HG03558 (cell line): Measurements from ENCODE around the gene HSD11B1.

Source experiments
- ATAC-seq: cut with Tn5 transposase; IDR thresholded peaks from one replicate; pipeline ENCODE4 v1.9.1; 2021; ENCODE audit warnings: moderate number of reproducible peaks; ENCODE audit not compliant: unreplicated experiment; ENCODE audit errors: extremely low read depth

The HSD11B1 gene

GRCh38 chr1:209749670-209750323, 45.2 kb downstream of the HSD11B1 start:
- no peak for ATAC-seq

- ATAC-seq = peak; percentile 44
Measured at GRCh38 chr1:209751627-209752231, 47.1 kb downstream of the HSD11B1 start.

GRCh38 chr1:209752890-209753289, 48.2 kb downstream of the HSD11B1 start:
- no peak for ATAC-seq

GRCh38 chr1:209755256-209755655, 50.6 kb downstream of the HSD11B1 start:
- ATAC-seq = no peak

DNA sequence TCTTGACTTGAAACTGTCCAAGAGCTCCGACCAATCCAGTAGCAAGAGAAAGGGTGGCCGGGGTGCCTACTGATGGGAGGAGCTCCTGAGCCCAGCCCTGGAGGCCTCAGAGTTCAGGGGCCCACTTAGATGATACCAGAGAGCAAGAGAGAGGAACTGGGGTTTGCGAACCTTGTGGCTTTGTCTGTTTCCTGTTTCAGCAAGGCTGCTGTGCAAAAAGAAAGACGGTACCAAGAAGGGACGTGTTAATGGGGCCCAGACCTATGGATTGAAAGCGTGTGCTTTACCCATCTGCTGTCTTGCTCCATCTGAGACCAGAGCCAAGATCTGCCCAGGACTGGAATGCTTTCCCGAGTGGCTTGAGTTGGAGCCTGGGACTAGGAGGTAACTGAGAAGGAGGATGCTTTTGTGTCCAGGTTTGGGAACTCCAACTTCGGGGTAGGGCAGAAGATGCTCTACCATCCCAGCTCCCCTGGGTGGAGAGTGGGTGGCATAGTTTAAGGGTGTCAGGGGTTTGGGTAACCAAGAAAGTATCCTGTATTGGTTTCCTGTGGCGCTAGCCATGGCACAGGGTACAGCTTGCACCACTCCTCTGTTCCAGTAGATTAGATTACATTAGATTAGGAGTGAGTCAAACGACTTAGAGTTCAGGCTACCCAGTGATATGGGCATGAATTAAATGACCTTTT, 51.4 kb downstream of the HSD11B1 start, which contains the start of gene TRAF3IP3:
TSS of gene TRAF3IP3 (plus strand) at position 128 of the 689 bp plus-strand sequence. CDS start 3,987 bp downstream, outside the sequence.
- ATAC-seq = peak; percentile 44

DNA sequence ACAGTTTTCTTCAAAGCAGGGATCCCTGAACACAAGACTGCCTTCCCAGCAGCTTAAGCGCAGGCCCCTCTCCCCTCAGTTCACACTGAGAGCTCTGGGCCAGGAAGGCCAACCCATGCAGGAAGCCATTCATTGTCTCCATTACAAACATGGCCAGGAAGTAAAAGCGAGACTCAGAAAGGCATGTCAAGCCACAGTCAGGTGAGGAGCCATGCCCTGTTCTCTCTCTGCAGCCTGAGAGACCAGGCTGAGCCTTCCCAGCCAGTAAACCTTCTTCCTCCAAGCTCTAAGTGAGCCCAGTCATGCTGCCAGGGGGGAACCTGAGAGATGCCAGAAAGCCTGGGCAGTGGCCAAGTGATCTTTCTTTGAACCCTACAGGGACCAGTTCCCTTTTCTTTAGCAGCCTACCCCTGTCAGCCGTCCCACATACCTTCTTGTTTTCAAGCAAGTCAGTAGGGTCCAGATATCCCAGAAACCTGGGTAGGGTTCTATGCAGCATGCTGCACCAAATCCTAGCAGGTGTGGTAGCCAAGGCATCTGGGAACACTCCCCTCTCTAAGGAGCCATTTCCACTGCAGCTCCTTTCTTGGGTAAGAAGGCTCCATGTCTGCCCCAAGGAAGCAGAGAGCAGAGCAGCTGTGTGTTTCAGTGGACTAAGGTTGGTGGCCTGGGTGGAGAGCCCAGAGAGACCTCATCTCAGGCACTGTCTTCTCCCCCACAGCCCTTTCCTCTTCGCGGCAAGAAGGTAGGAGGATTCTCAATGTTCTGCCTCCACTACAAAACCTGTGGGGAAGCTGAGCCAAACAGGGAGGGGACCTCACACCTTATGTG, 52.2 kb downstream of the HSD11B1 start:
- ATAC-seq = no peak

DNA sequence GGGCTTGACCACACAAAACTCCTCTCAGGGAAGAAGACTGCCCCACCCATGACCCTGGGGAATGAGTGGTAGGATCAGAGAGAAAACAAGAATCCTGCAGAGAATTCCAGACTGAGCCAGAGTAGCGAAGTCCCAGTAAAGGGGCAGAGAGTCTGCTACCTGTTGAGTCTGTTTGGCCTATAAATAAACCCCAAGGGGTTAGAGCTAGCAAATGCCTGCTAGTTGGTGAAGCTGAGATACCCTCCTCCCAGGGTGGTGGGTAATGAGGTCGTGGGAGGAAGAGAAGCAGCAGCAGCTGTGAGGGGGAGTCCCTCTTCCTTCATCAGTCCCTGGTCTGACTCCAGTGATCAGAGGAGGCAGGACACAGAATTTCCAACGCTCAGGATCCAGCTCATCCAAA, 53.8 kb downstream of the HSD11B1 start:
- ATAC-seq = no peak

DNA sequence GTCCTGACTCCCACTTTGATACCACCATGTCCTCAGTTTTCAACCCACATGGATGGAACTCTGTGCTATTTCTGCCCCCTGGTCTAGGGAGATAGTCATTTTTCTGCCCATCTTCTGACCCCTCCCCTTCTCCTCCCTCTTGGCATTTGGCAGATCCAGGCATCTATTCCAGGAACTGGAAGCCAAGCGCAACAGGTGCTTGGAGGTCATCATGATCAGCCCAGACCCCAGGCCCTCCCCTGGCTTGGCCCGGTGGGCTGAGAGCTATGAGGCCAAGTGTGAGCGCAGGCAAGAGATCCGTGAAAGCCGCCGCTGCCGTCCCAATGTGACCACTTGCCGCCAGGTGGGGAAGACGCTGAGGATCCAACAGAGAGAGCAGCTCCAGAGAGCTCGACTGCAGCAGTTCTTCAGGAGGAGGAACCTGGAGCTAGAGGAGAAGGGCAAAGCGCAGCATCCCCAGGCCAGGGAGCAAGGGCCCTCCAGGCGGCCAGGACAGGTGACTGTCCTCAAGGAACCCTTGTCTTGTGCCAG, 55.2 kb downstream of the HSD11B1 start:
- ATAC-seq = no peak

- ATAC-seq = no peak
Measured at GRCh38 chr1:209761011-209761635, 56.5 kb downstream of the HSD11B1 start.

DNA sequence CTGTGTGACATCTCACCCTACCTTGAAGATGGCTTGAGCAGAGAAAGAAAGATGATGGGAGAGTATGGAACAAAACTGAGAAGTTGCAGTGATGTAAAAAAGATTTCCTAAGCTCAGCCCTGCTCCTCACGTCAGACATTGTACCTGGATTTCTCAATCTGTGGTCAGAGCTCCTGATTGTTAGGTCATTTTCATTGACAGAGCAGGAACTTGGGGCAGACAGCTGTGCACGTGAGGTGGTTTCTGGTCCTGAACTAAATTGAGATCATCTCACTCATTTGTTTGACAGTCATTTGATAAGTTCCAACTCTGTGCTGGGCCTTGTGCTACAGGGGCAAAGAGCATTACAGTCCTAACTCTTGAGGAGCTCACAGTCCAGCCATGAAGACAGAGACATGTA, 61.4 kb downstream of the HSD11B1 start:
- no peak for ATAC-seq

DNA sequence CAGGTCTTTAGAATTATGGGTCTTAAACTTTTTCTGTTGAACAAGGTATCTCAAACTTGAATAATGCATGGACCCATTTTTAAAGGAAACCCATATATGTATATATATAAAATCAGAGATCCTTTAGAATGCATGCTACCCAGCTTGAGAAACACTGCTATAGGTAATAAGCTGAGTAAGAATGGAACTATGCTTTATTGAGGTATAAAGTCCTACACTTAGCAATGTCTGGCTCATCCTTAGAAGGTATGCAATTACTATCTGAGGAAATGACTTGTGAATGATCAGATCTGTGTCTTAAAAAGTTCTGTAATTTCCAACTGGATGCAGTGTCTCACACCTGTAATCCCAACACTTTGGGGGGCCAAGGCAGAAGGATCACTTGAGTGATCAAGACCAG, 62.5 kb downstream of the HSD11B1 start:
- ATAC-seq = no peak

- no peak for ATAC-seq
Measured at GRCh38 chr1:209767706-209768105, 63.1 kb downstream of the HSD11B1 start.

DNA sequence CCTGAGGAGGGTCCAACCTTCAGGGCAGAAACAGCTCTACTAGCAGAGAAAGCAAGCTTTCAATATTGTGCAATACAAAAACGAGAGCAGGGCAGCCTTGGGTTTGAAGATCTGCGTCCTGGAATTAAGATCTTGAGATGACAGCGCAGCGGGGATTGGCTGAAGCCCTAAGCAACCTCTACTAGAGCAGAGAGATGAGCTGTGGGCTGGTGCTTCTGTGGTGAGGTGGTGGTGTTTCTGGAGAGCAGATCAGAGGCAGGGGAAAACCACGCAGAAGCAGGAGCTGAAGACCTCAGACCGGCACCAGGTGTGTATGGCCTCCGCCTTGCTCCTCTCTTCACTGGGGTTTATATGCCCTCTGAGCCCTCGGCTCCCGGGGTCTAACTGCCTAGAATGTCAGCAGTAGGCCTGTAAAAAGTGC, 63.7 kb downstream of the HSD11B1 start:
- peak; percentile 73 for ATAC-seq

DNA sequence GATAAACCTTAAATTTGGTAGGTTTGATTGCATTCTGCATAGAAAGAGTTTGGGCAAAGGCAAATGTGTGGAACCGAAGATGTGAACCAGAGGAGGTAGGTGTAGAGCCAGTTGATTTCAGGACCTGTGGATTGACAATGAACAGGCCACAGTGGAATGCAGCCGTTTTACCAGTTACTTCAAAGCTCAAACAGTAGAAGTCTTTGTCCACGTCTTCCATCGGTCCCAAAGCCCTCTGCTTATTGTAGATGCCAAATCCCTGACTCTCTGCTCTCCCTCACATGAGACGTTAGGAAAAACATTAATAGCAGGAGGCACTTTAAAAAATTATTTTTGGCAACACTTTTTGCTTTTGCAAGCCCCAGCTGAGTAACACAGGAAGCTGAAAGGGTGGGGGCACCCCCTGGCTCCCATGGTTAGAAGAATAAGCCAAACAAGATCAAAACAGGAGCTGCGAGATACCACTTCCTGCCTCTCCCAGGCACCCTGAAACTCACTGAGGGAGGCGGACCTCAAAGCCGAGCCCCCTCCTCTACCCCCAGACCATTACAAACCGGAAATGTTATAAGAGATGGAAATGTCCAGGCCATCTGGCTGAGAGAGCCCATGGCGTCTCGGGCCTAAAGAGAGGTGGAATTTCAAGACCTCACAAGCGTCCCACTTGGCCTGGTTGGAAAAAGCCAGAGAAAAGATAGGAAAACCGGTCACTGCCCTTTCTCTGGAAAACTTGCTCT, 64.7 kb downstream of the HSD11B1 start:
- peak; percentile 52 for ATAC-seq

DNA sequence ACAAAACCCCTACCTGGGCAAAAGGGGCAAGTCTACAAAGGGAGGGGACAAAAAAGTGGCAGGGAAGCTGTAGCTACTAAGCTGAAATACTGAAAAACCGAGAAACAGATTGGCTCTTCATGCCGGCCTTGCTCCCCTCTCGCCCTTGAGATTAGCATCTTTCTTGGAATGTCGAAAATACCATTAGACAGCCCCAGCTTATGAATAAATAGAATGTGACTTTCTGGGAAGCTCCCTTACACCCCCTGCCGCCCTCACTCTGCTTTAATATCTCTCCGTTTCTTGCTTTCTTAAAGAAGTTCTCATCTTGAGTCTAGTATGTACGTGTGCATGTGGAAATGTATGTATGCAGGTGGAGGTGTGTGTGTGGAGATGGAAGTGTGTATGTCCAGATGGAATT, 65.3 kb downstream of the HSD11B1 start:
- ATAC-seq = no peak

GRCh38 chr1:209770636-209771415, 66.2 kb downstream of the HSD11B1 start:
- no peak for ATAC-seq

- ATAC-seq = no peak
Measured at GRCh38 chr1:209772126-209772525, 67.5 kb downstream of the HSD11B1 start.

DNA sequence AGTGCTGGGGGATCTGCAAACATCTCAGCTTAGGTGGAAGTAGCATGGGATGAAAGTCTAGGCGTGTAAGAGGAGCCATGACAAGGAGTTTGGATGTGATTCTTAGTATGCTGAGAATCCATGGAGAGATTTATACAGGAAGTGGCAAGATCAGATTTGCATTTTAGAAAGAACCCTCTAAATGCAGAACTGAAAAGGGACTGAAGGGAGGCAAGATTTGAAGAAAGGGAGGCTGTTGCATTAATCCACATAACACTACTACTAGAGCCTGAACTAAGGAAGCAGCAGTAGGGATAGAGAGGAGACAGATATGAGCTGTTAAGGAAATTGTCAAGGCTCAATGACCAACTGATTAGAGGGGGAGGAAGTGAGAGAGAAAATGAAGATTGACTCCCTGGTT, 69.9 kb downstream of the HSD11B1 start:
- peak; percentile 66 for ATAC-seq
